GM19328 (cell line): ENCODE results near the gene NTRK2.
"Not testable (repeated sequence)": the region's sequence is repeated elsewhere in the genome, so short reads cannot be mapped to it uniquely, and the experiment has no call there.

Source experiments
- ATAC-seq: cut with Tn5 transposase; IDR thresholded peaks from one replicate; pipeline ENCODE4 v1.9.1; 2021; ENCODE audit warnings: mild to moderate bottlenecking, moderate library complexity; ENCODE audit not compliant: unreplicated experiment

NTRK2 gene

DNA sequence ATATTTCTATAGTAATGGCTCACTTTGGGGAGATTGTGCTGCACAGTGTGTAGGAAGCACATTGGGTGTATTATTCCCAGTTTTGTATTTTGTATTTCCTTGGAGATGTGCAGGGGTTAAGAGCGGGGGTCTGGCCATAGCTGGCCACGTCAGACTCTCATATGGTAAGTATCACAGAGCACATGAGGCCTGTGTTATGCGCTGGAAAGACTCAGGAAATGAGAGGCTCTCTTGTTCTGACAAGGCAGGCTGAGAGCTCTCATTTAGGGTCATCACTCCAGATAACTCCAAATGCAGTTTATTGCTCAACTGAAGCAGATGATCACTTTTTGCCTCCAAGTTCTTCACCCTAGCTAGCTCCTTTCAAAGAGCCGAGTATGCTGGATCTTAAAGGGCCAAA lies 205.7 kb downstream of the NTRK2 start:
- no peak for ATAC-seq

DNA sequence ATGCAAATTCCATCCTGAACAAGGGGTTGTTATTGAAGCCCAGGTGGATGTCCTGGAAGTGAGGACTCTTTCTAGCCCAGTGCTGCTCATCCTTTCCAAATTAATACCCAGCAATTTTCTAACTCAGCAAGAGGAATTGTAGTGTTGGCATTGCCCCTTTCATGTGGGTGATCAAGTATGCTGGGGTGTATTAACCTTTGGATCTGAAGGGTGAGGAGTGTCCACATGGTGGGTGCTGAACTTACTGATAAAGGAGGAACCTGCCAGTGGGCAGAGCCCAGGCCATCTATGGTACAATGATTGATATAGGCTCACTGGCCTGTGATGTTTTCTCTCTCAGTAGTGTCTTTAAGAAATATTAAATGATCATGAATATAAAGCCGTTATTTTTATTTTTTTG lies 210.1 kb downstream of the NTRK2 start:
- no peak for ATAC-seq

DNA sequence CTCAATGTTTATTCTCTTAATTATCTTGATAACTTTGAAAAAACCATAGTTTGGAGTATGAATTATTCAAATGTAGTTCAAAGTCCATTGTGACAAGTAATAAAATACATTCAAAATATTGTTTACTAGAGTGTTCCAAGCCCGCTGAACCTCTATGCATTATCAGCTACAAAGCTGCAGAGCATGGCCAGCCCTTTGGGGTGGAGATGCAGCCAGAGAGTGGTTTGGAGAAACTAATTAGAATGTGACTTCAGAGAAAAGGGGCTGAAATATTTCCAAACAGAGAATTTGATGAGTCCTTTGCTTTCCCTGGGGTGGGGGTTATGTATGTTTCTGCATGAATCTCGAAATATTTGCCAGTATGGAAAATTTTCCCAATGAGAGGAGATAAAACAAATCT lies 211.3 kb downstream of the NTRK2 start:
- no peak for ATAC-seq

DNA sequence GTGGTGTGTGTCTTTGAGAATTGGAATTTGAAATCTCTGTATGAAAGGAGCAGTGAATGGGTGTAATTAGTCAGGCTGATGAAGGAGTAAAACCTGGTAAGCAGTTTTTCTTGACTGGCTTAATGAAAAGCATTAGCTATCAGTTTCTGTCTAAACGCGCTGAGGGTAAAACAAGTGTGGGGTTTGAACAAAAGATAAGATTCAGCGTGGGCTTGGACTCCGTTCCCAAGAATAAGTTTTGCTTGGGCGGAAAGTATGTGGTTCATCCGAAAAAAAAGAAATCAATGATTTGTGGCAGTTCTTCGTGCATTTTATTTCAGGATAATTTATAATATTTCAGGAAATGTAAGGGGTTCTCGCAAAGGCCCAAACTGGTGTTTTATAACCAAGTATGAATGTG lies 217.3 kb downstream of the NTRK2 start:
- no peak for ATAC-seq

DNA sequence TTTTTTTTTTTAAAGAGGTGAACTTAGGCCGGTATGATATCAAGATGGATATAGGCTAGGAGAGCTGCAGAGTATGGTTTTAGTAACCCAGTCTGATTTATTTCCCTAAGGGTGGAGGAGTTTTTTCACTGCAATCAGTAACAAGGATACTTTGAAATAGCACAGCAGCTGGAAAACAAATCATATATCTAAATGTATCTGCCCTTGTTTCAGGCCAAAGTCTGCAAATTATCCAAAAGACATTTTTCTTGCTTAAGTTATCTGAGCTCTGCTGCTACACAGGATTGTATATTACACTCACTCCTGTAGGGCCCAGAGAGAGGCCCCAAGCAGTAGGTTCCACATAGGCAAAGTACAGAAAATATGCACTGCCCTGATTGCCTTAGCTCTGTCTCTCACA lies 222.4 kb downstream of the NTRK2 start:
- ATAC-seq, result no peak

DNA sequence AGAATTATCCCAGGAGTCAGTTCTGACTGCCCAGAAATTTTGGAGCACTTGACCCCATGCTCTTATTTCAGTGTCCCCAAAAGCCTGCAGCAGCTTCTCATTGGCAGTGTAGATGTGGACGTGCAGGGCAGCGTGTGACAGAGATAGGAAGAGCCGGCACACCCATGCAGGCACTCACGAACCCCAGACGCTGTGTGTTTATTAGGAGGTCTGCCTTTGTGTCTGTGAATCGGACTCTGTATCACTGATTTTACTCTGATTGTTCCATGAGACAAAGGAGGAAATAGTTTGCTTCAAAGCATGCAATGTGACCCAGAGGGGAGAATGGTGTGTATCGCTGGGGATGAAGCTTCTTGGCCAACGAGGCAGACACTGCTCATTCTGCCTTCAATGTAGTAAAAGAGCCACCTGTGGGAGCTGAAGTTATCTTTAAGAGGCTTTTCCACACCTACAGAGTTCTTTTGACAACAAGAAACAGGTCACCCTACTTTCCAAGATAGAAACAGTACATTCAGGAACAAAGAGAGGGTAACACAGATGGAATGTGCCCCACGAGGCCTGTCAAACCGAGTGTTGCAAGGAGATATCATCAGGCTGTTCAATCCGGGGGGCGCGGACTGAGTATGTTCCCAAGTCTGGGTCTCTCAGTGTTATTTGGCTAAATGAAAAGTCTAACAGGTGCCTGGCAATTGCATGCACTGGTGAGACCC lies 224.0 kb downstream of the NTRK2 start:
- ATAC-seq, result no peak

DNA sequence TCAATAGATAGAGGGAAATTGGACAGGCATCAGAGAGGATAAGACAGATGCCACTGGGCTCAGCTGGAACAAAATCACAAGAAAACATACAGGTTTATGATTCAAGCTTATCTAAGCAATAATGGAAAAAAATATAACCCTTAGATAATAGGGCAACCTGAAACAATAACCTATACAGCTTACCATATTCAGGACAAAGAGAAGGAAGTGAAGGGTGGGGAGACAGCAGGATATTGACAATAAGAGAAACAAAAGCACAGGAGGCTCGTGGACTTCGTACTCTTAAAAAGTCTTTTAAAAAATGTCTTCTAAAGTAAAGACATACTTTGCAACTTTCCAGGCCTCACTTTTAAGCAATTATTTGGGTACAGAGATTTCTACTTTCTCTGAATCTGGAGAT lies 225.3 kb downstream of the NTRK2 start:
- no peak for ATAC-seq

DNA sequence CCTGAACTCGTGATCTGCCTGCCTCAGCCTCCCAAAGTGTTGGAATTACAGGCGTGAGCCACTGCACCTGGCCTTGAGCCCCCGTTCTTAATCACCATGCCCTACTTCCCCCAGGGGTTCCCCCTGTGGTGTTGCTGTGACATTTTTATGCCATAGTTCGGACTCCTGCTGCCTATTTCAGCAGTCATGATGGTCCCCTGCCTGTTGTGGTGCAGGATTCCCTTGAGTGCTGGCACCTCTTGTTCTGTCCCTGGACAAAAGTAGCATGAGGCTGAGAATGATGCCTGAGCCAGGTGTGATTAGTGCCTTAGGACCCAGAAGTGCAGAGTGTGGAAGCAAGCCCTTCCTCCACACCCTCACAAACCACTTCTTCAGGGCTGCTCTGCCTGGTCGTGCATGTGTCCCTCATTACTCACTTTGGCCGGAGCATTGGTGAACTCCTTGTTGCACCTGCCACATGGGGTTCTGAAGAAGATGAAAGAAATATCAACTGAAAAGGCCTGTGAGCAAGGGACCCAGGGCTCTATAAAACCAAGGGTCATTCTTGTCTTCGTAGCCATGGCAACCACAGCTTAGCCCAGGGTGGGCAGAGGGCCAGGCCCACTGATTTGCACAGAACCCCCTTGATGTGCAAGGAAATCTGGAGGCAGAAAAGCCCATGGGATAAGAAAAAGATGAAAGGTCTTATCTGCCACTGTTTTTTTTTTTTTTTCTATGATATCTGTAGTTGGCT lies 228.0 kb downstream of the NTRK2 start:
- ATAC-seq, result no peak

DNA sequence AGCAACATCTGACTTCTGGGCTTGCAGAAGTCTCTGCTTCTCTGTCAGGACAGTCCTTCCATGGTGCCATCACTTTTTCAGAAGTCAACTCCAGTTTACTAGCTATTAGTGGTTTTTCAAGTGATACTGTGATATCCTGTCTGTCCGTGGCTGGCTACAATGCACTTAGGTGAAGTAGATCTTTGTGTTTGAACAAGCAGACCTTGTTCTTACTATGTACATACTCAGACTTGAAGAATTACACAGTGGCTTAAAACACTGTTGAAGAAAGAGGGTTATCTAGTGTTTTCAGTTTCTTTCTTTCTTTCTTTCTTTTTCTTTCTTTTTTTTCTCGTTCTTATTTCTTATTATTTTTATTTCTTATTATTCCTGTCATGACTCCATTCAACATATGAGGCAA lies 228.7 kb downstream of the NTRK2 start:
- ATAC-seq, result no peak

DNA sequence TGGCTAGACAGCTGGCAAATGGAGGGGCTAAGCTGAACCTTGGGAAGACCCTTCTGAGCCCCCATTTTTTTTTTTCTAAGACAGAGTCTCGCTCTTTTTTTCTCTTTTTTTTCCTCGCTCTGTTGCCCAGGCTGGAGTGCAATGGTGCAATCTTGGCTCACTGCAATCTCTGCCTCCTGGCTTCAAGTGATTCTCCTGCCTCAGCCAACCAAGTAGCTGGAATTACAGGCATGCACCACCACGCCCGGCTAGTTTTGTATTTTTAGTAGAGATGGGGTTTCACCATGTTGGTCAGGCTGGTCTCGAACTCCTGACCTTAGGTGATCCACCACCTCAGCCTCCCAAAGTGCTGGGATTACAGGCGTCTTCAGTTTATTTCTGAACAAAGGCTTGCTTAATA lies 229.1 kb downstream of the NTRK2 start:
- not testable (repeated sequence) for ATAC-seq

DNA sequence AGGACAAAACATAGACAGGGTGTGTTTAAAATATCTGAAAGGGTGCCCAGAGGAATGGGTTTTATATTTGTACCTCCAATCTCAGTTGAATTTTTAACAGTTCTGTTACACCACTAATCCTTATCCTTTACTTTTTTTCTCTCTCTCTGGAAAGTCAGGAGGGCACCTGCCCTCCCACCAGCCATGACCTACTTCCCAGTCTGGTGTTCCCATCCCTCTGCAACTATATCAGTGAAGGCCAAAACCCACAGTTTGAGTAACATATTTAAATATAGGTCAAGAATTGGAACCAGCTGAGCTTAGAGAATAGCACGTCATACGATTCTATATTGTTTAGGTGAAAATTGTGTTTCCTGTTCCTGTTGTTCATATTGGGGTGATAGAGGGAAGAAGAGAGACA lies 229.8 kb downstream of the NTRK2 start:
- ATAC-seq, result no peak

DNA sequence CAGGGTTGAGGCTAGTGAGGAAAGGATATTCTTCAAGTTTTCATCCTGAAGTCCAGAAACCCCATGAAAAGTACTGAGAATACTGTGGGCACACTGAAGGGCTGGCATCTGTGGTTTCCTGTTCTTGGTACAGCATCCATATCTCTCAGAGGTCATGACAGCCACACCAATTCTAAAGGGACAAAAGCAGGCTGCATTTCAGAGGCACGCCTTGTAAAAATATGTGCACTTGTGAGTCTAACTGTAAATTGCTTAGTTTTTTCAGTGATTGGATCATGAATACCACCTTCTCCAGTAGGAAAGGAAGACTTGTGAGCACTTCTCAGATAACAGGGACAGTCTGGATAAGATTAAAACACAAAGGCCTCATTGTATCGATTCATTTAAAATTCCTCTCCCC lies 230.9 kb downstream of the NTRK2 start:
- ATAC-seq, result no peak

DNA sequence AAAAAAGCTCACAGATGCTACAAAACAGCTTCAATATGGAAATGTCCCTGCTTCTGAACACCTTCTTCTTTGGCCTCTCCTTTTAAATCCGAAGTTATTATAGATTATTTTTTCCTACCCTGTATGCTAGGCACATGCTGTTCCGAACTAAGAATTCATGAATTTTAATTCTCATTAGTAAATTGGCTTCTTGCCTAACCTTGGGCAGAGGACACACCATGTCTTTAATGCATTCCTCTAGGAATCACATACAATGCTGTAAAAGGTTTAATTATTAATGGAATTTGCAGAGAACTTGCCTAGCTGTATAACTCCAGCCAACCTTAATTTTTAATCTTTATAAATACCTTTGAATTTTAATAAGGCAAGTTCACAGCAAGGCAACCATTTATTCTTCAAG lies 234.4 kb downstream of the NTRK2 start:
- no peak for ATAC-seq

DNA sequence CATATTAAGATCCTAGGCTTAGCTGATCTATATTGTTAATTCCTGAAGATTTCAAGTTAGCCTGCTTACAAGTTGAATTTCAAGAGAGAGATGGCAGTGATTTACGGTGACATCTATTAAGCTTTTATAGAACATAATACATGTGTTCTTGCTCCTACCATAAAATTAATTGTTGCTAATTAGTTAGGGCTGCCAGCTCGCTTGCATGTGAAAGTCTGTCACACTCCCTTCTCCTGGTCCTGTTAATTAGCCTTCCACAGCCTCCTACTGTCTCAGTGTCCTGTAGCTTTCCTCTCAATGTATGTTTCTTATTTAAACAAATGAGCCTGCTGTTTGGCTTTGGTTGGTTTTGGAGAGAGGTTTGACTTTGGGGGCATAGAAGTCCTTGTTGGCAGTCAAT lies 247.2 kb downstream of the NTRK2 start:
- no peak for ATAC-seq

DNA sequence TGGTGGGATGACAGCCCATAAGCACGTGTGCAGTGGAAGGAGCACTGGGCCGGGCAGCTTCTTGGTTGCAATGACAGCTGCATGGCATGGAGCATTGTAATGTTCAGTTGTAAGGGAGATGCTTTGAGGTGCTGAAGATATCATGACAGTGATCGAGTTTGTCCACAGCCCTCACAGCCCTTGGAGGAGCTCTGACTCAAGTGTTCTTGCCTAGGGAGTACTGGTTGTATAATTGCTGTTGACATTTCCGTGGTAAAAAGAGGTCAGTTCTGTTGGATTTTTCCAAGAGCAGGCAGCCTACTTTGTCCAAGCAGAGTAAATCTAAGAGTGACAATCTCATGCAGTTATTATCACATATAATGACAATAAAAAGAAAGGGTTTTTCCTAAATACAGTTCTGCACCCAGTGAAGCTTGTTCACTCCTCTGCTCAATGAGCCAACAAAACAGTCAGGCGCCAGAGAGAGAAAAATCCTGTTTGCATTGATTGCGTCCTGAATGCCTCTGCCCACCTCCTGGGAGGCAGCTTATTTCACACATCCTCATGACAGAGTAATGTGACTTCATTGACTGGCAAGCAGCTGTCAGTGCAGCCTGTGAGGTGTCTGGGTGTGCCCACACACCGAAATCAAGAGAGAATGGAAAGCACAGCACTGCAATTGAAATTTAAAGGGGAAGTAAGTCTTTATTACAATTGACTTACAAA lies 248.0 kb downstream of the NTRK2 start:
- ATAC-seq, result no peak

DNA sequence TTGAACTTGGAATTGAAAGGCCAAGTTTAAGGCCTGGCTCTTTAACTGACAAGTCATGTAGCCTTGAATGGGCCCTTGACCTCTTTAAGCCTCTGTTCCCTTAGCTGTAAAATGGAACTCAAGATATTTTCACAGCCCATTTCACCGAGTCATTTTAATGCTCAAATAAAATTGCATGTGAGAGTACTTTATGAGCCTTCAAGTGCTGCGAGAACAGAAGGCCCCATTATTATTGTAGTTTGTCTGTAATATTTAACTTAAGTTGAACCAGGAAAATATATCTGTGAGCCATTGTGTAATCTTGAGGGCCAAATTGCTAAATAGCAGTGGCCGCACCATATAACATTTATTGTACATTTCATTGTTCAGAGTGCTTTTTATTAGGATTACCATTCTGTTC lies 249.9 kb downstream of the NTRK2 start:
- ATAC-seq, result no peak

DNA sequence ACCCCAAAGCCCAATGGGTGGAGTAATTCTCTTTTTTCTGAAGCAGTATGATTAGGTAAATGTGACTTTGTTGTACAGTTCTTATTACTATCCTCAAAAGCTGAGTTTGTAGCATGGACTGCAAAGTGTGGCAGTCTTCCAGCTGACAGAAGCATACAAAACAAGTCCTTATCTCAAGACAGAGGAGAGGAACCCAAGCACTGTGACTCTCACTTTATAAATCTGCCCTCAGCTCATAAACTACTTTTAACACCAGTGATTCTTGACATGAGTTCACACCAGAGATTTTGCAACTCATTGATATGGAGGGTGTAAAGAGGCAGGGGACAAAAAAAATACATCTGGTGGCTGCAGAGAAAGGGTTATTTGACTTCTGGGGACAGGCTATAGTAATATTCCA lies 251.6 kb downstream of the NTRK2 start:
- no peak for ATAC-seq

DNA sequence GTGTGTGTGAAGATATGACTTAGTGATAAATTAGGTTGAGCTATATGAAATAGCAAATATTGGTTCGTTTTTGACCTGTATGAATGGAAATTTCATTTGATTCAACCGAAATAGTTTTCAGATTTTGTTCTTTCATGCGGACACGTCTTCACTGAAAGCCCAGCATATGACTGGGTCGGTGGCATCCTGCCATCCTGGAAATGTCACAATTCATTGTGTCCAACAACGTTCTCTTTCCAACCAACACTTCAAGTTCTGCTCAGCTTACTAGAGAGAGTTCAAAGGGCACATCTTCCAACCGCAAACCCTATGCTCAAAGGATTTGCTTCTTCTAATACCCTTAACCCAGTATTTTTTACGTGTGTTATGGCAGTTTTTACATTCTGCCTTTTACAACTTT lies 252.5 kb downstream of the NTRK2 start:
- ATAC-seq, result no peak

DNA sequence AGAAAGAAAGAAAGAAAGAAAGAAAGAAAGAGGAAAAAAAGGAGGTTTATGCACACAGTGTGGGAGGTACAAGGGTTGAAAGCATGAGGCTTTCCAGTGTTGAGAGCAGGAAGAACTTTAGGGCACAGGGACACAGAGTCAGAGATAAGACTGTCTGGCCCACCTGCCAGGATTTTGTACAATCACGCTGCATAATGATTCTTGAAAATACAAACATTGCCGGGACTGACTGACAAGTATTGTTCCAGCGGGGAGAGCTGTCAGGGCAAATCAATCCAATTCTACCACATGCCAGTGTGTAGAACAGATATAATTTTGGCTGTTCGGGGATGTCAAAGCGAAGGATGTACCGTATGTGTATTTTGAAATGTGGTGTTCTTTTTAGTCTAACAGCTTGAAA lies 254.7 kb downstream of the NTRK2 start:
- no peak for ATAC-seq

DNA sequence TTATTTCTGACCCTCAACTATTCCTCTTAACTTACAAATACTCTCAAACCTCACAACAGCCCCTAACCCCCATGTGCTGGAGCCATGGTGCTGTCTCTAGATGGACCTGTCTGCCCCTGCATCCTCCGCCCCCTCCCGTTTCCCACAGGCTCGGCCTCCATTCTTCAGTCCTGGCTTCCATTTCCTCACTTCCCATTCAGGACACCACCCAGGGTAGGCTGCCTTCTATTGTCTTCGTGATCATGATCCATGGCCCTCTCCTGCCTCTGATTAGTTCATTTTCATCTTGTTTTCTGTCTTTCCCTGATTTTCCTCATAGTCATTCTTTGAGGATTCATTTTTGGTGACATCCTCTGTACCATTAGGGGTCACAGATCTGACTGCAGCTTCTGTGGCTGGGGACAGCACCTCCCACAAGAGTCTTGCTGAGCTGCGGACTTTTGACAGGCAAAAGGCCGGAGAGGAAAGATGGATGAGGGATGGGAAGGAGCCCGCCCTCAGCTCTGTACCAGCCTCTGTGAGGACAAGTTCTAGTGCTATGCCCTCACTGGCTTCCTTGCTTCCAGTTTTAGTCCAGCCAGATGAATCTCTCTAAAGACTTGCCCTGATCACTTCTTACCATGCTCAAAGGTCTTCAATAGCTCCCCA lies 255.8 kb downstream of the NTRK2 start:
- ATAC-seq, result no peak

DNA sequence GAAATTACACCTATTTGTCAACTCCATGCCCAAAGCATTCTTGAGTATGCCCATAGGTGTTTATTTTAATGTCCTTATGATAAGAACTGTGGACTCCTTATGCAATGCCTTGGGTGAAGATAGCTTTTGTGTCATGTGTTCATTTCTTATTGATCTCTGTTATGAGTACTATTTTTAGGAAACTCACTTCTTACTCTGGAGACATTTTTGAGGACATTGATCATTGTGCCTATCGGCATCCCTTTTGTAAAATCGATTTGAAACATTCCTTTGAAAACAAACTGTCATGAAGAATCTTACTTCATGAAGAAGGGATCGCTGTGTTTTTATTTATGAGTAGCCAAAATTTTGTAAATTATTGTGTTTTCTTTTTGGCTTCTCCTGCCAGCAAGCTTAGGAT lies 257.3 kb downstream of the NTRK2 start:
- no peak for ATAC-seq

DNA sequence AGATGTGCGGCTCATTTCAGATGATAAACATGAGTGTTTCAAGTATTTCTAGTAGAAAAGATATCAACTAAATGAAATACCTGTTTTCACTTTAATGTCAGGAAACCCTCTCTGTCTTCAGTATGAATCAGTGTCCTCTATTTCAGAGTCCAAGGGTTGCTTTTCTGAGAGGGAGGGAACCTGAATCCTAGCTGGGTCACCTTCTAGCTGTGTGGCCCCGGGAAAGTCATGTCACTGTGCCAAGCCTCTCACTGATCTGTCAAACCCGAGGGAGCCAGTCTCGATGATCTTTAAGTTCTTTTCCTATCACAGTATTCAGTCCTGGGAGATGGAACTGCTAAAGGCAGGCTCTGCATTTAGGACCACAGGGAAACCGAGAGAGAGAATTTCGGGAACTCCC lies 258.9 kb downstream of the NTRK2 start:
- no peak for ATAC-seq
